Gastroesophageal sphincter (tissue), 3 donors: ENCODE results near the gene ZNF501.

Source experiments
- EP300 ChIP-seq: sonication (generic); formaldehyde crosslinking; IDR thresholded peaks from one replicate; pipeline ENCODE4 v1.6.1; 2017; ENCODE audit warnings: antibody characterized with exemption, mild to moderate bottlenecking
- POLR2AphosphoS5 ChIP-seq: sonication (generic); formaldehyde crosslinking; IDR thresholded peaks from one replicate; pipeline ENCODE4 v1.6.1; 2017; ENCODE audit warnings: antibody characterized with exemption
- TF ChIP-seq, protein P1 (sequence below), 4 experiments: fragments of 200-600 bp in 2 of 4; fragments of 450-650 bp in 2 of 4; sonication (generic) in 1 of 4; IDR thresholded peaks; one replicate each; pipeline ENCODE4 v1.5.1; 2017 to 2019; ENCODE audit warnings: antibody characterized with exemption in 4 of 4, mild to moderate bottlenecking in 2 of 4, moderate library complexity in 2 of 4

DNA sequence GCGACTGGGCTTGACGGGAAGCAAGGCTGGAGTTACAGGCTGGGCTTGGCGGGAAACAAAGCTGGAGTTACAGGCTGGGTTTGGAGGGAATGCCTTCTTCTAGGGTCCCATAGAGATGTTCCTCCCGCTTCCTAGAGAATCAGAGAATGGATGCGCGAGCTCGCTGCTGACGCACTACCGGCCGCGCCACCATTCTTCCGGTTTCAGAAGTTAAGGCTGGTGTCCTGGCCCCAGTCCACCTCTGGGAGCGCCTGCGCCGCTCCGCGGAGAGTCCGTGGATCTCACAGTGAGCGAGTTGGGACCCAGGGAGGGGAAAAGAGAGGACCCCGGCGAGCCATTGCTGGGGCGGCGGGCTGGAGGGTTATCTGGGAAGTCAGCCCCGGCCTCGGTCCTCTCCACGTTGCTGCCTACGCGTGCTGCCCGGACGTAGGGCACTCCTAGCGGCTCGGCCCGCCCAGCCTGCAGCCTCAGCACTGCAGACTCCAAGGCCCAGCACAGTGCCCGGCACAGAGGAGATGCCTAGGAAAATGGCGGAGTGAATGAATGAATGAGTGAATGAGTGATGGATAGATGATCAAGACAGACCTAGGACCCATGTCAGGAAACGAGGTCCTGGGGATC, 16.9 kb upstream of the ZNF501 start, which contains the start of gene ZNF502:
- TF ChIP-seq POLR2AphosphoS5 (peak; percentile 75), EP300 (no peak)
- TF ChIP-seq, protein P1, sequence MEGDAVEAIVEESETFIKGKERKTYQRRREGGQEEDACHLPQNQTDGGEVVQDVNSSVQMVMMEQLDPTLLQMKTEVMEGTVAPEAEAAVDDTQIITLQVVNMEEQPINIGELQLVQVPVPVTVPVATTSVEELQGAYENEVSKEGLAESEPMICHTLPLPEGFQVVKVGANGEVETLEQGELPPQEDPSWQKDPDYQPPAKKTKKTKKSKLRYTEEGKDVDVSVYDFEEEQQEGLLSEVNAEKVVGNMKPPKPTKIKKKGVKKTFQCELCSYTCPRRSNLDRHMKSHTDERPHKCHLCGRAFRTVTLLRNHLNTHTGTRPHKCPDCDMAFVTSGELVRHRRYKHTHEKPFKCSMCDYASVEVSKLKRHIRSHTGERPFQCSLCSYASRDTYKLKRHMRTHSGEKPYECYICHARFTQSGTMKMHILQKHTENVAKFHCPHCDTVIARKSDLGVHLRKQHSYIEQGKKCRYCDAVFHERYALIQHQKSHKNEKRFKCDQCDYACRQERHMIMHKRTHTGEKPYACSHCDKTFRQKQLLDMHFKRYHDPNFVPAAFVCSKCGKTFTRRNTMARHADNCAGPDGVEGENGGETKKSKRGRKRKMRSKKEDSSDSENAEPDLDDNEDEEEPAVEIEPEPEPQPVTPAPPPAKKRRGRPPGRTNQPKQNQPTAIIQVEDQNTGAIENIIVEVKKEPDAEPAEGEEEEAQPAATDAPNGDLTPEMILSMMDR (IDR thresholded peaks at IDR 0.05), result peak in 3 of 4 experiments; percentile 56 to 58 (median 56)
